HG02973 (cell line): Measurements from ENCODE around the gene CYP2R1.

Experiments used
- ATAC-seq: cut with Tn5 transposase; IDR thresholded peaks from one replicate; pipeline ENCODE4 v1.9.1; 2021; ENCODE audit warnings: moderate library complexity; ENCODE audit not compliant: unreplicated experiment

Gene CYP2R1, protein sequence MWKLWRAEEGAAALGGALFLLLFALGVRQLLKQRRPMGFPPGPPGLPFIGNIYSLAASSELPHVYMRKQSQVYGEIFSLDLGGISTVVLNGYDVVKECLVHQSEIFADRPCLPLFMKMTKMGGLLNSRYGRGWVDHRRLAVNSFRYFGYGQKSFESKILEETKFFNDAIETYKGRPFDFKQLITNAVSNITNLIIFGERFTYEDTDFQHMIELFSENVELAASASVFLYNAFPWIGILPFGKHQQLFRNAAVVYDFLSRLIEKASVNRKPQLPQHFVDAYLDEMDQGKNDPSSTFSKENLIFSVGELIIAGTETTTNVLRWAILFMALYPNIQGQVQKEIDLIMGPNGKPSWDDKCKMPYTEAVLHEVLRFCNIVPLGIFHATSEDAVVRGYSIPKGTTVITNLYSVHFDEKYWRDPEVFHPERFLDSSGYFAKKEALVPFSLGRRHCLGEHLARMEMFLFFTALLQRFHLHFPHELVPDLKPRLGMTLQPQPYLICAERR

DNA sequence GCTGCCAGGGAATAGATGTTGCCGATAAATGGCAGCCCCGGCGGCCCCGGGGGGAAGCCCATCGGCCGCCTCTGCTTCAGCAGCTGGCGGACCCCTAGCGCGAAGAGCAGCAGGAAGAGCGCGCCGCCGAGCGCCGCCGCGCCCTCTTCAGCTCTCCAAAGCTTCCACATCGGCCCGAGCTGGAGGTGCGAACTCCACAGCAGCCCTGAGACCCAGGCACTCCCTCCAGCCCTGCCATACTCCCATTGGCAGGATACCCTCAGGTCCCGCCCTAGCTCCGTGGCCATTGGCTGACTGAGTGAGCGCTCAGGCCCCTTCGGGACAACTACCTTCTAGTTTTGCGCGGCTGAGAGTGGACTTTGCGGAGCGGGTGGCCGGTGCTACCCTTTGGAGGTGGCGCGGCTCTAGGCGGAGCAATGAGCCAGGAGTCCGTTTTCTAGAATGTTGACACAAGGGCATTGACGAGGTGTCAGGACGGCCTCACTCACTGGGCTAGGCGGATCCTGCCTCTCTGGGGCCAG lies at the start of gene CYP2R1:
CYP2R1 (minus strand) TSS at position 196 of the 521 bp plus-strand sequence; CDS start at position 170, 26 bp downstream.
- ATAC-seq: peak; percentile 95

DNA sequence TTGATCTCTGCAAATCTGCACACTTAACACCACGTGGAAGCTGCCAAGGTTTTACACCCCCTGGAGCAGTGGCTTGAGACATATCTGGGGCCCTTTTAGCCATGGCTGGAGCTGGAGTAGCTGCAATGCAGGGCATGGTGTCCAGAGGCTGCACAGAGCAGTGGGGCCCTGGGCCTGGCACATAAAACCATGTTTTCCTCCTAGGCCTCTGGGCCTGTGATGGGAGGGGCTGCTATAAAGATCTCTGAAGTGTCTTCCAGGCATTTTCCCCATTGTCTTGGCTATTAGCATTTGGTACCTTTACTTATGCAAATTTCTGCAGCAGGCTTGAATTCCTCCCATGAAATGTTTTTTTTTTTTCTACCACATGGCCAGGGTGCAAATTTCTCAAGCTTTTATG lies 46.9 kb upstream of the CYP2R1 start:
- ATAC-seq: no peak

- ATAC-seq: no peak
These were observed 42.8 kb upstream of the CYP2R1 start for GRCh38 chr11:14934641-14935351.

- no peak for ATAC-seq
These were observed 40.4 kb upstream of the CYP2R1 start for GRCh38 chr11:14932447-14932846.

GRCh38 chr11:14930369-14930768 lies 38.3 kb upstream of the CYP2R1 start:
- ATAC-seq: no peak

GRCh38 chr11:14927146-14927545 lies 35.1 kb upstream of the CYP2R1 start:
- no peak for ATAC-seq

DNA sequence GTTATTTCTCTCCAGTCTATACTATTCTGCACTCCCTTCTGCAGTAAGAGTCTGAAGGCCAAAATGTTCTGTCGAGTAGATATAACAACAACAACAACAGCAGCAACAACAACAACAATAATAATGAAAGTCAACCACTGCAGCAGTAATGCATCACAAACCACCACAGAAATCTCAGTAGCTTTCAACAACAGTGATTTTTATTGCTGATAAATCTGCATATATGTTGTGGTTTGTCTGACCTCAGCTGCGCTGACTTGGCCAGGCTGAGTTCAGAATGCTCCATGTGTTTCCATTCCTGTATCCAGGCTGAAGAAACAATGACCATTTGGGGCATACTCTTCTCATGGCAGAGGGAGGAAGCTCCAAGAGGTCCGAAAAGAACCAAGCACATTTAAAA lies 32.3 kb upstream of the CYP2R1 start:
- no peak for ATAC-seq

DNA sequence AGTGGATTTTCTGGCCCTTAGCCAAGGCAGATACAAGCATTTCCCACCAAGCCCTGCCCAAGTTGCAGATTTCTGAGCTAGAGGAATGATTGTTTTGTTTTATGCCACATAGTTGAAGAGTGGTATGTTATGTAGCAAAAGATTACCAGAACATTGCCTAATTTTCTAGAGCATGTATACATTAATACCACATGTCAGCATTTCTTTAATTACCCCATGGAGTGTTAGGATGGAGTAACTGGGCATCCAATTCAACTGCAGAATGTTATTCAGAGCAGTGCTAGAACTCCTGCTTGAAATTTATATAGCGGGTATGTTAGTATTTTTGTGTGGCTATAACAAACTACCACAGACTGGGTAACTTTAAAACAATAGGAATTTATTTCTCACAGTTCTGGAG lies 24.4 kb upstream of the CYP2R1 start:
- ATAC-seq: no peak

DNA sequence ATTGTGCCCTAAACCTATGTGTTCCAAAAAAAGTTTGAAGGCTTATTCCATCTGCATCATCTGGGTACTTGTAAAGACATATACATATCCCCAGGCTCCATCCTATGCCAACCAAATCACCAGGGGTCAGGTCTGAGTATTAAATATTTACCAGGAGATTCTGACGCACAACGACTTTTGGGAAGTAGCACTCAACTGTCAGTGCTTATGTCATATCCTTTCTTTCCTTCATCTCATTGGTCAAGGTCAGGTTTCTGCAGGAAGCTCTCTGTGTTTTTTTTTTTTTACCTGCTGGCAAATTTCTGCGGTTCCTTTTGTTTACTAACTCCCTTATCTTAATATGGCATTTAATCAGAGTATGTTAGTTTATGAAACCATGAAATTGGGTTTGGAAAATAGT lies 22.5 kb upstream of the CYP2R1 start:
- ATAC-seq: no peak

- ATAC-seq: peak; percentile 29
These were observed 16.3 kb upstream of the CYP2R1 start for GRCh38 chr11:14908214-14908880.

DNA sequence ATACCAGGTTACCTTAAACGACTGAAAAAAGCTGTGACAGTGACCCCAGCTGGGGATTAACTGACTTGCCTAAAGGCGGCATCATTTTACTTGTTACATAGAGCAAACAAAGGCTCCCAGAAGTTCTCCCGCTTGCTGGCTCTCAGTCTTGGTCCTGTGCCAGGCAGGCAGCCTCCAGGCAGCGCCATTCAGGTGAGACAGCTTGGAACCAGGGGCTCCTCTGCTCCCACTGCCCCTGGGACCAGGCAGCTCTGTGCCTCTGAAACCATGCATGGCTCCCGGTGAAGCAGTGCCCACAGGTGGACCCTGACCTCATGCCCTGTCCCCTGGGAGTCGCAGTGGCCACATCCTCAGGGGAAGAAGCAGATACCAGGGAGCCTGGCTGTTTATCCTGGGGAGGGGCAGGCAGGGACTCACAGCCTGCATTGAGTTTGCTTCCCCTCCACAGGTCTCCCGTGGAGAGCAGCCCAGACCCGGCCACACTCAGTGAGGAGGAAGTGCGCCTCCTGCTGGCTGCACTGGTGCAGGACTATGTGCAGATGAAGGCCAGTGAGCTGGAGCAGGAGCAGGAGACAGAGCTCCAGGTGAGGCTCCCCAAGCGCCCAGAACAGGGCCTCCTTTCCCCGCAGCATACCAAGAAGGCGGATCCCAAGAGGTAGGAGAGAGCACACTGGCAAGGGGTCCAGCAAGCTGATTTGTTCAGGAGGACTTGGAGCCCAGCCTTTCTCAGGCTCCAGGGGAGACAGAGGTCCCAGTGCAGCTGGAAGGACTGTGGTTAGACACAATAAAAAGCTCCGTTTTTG lies 15.6 kb upstream of the CYP2R1 start:
- ATAC-seq: peak; percentile 50

- ATAC-seq: no peak
These were observed 15.0 kb upstream of the CYP2R1 start for GRCh38 chr11:14906993-14907392.

DNA sequence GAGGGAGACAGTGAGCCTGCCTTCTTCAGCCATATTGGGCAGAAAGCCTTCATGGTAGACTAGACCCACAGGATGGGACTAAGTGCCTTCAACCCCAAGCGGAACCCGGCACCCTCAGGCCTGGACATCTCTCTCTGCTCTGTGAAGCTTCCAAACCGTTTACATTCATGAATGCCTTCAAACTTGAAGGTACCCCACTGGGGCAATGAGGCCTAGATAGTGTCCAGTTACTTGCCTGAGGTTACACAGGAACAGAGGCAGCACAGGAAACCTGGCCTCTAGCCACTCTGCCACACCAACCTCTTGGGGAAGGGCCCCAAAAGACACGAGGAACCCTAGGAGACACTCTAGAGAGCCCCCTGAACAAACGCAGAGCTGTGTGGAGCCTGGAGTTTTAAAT lies 14.5 kb upstream of the CYP2R1 start:
- no peak for ATAC-seq

DNA sequence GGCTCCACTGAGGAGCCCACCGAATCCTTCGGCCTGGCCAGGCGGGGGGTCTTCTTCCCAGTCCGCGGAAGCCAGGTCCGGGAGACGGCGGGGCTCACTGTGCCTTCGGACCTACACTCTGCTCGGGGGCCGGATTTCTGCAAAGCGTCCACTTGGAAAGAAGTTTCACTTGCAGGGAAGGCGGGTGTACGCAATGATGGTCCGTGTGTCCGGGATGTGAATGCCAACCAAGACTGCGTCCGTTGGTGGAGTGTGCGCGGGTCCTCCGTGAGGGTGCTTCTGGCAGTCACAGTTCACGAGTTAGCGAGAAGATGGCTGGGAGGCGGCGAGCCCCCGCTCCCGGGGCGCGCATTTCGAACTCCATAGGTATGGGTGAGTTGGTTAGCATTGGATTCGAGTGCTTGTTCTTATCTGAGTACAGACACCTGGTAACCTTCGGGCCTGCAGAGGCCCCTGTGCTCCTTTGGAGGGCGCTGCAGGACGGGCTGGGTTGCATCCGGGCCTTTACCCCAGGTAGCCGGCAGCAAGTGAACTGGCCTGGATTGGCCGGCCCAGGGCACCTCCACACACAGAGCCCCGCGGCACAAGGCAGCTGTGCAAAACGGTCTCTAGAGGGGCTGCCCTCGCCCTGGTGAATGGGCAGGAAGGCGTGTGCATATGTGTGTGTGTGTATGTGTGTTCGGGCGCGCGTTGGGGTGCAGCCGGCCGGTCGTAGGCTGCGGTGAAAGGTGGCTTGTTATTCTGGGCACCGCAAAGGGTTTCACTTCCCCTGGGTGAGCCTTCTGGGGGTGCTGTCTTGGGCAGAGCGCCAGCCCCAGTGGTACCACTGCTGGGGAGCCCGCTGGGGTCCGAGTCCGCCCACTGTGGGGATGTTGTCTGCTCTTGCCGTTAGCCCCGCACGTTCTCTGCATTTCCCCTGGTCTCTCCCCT lies 13.3 kb upstream of the CYP2R1 start:
- peak; percentile 49 for ATAC-seq

DNA sequence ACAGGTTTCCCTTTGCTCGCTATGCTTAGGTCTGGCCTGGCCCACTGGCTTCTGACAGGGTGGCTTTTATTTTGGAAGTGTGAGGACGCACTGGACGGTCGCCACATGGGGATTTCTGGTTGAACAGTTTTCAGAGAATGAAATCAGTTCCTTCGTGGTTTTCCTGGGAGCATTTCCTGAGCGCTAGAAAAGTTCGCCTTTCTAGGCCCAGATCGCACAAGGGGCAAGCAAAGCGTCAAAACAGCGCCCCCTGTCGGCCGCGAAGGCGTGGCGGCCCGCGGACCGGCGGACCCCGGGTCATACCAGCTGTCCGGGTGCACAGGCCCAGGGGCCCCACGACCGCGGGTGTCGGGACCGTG lies 12.7 kb upstream of the CYP2R1 start:
- peak; percentile 46 for ATAC-seq

DNA sequence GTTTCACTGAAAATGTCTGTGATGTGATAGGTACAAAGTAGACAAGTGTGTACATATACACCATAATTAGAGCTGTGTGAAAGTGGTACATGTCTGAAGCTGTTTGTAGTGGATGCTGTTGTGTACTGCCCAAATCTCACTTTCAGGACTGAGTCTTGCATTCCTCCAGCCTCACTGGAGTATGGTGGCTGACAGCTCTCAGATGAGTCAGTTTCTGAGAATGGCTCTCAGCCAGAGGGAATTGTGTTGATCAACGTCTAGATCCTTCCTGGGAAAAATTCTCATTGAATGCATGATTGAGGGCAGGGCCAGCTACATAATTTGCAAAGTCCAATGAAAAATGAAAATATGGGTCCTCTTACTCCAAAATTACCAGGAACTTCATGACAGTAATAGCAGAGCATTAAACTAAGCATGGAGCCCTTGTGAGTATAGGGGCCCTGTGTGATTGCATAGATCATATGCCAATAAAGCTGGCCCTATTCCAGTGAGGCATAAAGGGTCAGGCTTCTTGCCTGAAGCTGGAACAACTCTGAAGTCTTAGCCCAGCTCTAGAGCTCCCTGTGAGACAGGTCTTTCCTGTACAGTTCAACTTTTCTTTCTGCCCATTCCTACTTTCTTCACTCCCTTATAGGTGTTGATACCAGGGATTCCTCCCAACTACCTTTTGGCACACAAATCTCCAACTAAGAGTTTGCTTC lies 10.8 kb upstream of the CYP2R1 start:
- no peak for ATAC-seq

GRCh38 chr11:14898906-14899305 lies 6.9 kb upstream of the CYP2R1 start:
- no peak for ATAC-seq

DNA sequence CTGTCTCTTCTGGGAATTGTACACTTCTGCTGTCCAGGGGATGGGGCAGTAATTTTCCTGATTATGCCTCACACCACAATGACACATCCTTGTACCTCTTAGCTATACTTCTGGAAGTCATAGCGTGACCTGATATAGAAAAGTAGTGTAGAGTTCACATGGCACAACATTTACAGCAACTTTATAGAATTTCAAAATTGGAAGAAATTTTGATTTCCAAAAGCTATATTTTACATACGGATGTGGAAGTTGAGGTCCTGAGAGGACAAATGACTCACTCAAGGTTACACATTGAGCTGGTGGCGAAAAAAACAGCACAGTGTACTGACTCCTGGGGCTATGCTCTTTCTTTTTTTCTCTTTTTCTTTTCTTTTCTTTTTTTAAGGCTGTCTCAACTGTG lies 6.3 kb upstream of the CYP2R1 start:
- ATAC-seq: no peak
